ENCODE results near the gene INSYN2A. TPM values are rescaled to one million over a fixed set of nuclear protein-coding genes. Genes with fewer than 3 reads are reported as not detected.

INSYN2A gene
- total RNA-seq, 6 donors from 2014 or later: 0.26 to 2.7 (median 0.69) TPM; not detected in 2

DNA sequence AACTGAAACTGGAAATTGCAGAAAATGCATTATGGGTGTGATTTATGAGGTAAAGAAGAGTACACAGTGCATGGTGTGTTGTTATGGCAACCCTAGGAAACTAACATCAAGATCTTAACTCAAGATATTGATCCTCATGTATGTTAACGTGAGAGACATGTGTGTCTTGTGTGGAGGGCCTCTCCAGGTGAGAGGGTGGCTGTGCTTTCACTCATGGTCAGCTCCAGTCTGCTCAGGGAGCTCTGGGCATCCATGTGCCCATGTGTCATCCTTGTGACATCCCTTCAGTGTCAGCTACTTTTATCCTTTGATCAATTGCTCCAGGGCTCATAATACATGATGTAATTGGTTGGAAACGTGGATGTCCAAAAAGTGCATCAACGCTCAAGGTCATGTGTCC is 24.9 kb upstream of the INSYN2A start:
- DNase-seq: no peak
- TF ChIP-seq POLR2A (IDR thresholded peaks at IDR 0.05) (no peak), POLR2AphosphoS5 (IDR thresholded peaks at IDR 0.05) (no peak), EP300 (IDR thresholded peaks at IDR 0.05) (no peak)
- TF ChIP-seq, protein P1, sequence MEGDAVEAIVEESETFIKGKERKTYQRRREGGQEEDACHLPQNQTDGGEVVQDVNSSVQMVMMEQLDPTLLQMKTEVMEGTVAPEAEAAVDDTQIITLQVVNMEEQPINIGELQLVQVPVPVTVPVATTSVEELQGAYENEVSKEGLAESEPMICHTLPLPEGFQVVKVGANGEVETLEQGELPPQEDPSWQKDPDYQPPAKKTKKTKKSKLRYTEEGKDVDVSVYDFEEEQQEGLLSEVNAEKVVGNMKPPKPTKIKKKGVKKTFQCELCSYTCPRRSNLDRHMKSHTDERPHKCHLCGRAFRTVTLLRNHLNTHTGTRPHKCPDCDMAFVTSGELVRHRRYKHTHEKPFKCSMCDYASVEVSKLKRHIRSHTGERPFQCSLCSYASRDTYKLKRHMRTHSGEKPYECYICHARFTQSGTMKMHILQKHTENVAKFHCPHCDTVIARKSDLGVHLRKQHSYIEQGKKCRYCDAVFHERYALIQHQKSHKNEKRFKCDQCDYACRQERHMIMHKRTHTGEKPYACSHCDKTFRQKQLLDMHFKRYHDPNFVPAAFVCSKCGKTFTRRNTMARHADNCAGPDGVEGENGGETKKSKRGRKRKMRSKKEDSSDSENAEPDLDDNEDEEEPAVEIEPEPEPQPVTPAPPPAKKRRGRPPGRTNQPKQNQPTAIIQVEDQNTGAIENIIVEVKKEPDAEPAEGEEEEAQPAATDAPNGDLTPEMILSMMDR (IDR thresholded peaks at IDR 0.05): no peak
- WGBS, 2 donors: 85 to 95% methylated on average over 3 of the region's 3 CpGs
- Histone ChIP-seq H3K27ac (no peak overlapping the region), H3K9me3 (no peaks in the 10 kb centered on the region), H3K4me3 (no peak overlapping the region), H3K27me3 (no peaks in the 10 kb centered on the region), H3K4me1 (no peaks in the 10 kb centered on the region), H3K36me3 (no peaks in the 10 kb centered on the region)
- no peak for ATAC-seq (ENCODE audit: low FRiP score in 2 of 2)

DNA sequence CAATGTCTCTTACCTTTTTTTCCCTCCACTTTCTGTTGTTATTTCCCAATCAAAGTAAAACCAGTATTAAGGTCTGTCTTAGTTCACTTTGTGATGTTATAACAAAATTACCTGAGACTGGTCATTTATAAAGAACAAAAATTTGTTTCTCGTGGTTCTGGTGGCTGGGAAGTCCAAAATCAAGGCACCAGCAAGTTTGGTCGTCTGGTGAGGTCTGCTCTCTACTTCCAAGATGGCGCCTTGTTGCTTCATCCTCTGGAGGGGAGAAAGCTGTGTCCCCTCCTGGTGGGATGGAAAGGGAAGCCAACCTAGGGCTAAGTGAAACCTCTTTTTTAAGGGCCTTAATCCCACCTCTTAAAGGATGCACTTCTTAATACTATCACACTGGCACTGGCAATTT is 22.3 kb upstream of the INSYN2A start:
- Histone ChIP-seq H3K36me3 (no peaks in the 10 kb centered on the region), H3K27me3 (no peaks in the 10 kb centered on the region), H3K9me3 (no peaks in the 10 kb centered on the region), H3K4me1 (no peaks in the 10 kb centered on the region), H3K4me3 (no peak overlapping the region), H3K27ac (no peak overlapping the region)
- WGBS, 2 donors: 88 to 94% methylated on average over 3 of the region's 3 CpGs
- TF ChIP-seq EP300 (IDR thresholded peaks at IDR 0.05): no peak
- TF ChIP-seq POLR2A (IDR thresholded peaks at IDR 0.05): no peak
- no peak for TF ChIP-seq POLR2AphosphoS5 (IDR thresholded peaks at IDR 0.05)
- TF ChIP-seq, protein P1 (IDR thresholded peaks at IDR 0.05): no peak
- ATAC-seq (ENCODE audit: low FRiP score in 2 of 2) (no peak), DNase-seq (no peak)

DNA sequence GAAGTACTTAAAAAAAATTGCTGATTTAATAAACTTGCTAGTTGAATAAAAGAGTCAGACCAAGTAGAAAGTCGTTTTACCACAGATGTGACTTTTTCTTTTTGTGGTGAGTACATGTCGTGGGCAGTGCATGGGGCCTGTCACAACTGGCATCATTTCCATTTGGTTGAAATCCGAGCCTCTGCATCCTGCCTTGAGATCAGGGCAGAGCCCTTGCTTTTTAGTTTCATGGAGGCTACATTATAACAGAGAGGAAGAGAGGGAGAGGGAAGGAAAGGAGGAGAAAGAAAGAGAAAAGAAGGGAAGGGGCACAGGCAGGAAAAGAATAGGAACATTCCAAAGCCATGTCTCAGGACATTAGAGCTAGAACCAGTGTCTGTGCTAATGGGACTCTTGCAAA is 20.4 kb upstream of the INSYN2A start:
- no peak for ATAC-seq (ENCODE audit: low FRiP score in 2 of 2)

DNA sequence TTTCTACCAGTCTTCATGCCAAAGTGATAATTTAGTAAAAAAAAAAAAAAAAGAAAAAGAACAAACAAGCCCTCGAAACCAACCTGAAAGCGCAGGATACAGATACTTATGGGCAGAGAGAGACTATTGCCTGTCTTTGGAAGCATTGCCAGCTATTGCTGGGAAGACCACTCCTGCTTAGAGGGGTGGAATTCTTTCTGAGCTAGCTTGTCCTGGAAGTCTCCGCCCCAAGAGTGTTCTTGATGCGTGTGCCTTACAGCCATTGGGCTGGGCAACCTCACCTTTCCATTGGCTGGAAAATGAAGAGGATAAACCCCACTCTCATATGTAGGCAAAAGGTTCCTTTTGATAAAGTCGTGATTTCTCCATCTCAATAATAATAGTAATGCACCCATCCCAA is 19.9 kb upstream of the INSYN2A start:
- no peak for DNase-seq
- Histone ChIP-seq H3K4me3 (no peak overlapping the region), H3K27ac (no peak overlapping the region), H3K9me3 (no peaks in the 10 kb centered on the region), H3K36me3 (no peaks in the 10 kb centered on the region), H3K4me1 (no peaks in the 10 kb centered on the region), H3K27me3 (no peaks in the 10 kb centered on the region)
- ATAC-seq (ENCODE audit: low FRiP score in 2 of 2): no peak
- WGBS, 2 donors: 88 to 89% methylated on average over 5 of the region's 5 CpGs
- TF ChIP-seq POLR2A (IDR thresholded peaks at IDR 0.05): no peak
- TF ChIP-seq POLR2AphosphoS5 (IDR thresholded peaks at IDR 0.05): no peak
- TF ChIP-seq, protein P1 (IDR thresholded peaks at IDR 0.05): no peak
- TF ChIP-seq EP300 (IDR thresholded peaks at IDR 0.05): no peak

More for the DNA sequence above, 20.4 kb upstream of the INSYN2A start:
- Histone ChIP-seq H3K4me1 (no peaks in the 10 kb centered on the region), H3K36me3 (no peaks in the 10 kb centered on the region), H3K4me3 (no peak overlapping the region), H3K9me3 (no peaks in the 10 kb centered on the region), H3K27me3 (no peaks in the 10 kb centered on the region), H3K27ac (no peak overlapping the region)
- TF ChIP-seq POLR2A (IDR thresholded peaks at IDR 0.05) (no peak), EP300 (IDR thresholded peaks at IDR 0.05) (no peak), POLR2AphosphoS5 (IDR thresholded peaks at IDR 0.05) (no peak)
- TF ChIP-seq, protein P1 (IDR thresholded peaks at IDR 0.05): no peak
- WGBS, 2 donors: 72 to 73% methylated on average over 3 of the region's 3 CpGs
- DNase-seq: no peak

DNA sequence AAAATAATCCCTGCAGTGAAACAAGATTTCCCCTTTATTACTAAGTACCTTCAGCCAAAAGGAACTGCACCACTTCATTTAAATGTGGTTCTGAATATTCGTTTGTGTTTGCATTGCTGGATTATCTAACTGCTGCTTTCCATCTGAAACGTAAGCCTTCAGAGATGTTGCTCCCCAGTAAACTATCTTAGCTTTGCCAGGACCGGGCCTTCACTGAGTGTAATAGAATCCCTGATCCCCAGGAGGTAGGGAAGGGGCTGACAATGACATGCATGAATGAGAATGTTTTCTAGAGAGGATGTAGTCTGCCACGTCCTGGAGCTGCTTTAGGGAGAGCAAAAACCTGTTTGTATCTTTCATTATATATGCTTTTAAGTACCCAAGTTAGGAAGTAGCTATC is 19.5 kb upstream of the INSYN2A start:
- no peak for TF ChIP-seq POLR2A (IDR thresholded peaks at IDR 0.05)
- TF ChIP-seq POLR2AphosphoS5 (IDR thresholded peaks at IDR 0.05): no peak
- no peak for TF ChIP-seq EP300 (IDR thresholded peaks at IDR 0.05)
- TF ChIP-seq, protein P1 (IDR thresholded peaks at IDR 0.05): no peak
- no peak for ATAC-seq (ENCODE audit: low FRiP score in 2 of 2)
- 83 to 86% methylated on average over 4 of the region's 4 CpGs for WGBS, 2 donors

More for the DNA sequence above, 19.5 kb upstream of the INSYN2A start:
- Histone ChIP-seq H3K4me3 (no peak overlapping the region), H3K27me3 (no peaks in the 10 kb centered on the region), H3K27ac (no peak overlapping the region), H3K4me1 (no peaks in the 10 kb centered on the region), H3K36me3 (no peaks in the 10 kb centered on the region), H3K9me3 (no peaks in the 10 kb centered on the region)
- no peak for DNase-seq

Measured in upper lobe of left lung (tissue), 6 donors.